ENCODE data around the gene MTHFD2.

DNA sequence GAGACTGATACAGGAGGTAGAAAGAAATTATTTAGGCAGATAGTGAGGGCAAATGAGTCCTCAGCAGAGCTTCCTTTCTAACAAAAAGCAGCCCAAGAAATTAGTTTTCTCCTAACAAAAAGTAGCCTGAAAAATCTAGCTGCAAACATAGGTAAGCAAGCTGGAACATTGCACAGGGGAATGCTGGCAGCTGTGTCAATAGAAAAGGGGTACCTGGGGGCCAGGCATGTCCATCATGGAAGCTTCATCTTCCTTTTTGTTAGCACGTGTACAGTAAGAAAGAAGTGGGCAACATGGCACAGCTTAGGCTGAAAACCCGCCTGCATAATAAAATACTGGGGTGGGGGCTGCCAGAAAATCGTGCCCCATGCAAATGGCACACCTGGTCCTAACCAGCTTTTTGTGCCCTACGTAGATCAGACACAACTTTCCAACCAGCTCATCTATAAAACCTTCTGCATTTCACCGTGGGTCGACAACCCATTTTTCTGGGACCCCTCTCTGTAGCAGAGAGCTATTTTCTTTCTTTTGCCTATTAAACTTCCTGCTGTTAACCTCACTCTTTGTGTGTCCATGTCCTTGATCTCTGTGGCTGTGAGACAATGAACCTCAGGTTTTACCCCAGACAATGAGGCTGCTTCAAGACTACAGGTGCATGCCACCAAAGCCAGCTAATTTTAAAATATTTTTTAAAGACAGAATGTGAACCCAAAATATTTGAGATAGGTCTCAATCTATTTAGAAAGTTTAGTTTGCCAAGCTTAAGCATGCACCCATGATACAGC, 6.6 kb upstream of the MTHFD2 start:
- TF ChIP-seq, protein P1, sequence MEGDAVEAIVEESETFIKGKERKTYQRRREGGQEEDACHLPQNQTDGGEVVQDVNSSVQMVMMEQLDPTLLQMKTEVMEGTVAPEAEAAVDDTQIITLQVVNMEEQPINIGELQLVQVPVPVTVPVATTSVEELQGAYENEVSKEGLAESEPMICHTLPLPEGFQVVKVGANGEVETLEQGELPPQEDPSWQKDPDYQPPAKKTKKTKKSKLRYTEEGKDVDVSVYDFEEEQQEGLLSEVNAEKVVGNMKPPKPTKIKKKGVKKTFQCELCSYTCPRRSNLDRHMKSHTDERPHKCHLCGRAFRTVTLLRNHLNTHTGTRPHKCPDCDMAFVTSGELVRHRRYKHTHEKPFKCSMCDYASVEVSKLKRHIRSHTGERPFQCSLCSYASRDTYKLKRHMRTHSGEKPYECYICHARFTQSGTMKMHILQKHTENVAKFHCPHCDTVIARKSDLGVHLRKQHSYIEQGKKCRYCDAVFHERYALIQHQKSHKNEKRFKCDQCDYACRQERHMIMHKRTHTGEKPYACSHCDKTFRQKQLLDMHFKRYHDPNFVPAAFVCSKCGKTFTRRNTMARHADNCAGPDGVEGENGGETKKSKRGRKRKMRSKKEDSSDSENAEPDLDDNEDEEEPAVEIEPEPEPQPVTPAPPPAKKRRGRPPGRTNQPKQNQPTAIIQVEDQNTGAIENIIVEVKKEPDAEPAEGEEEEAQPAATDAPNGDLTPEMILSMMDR (IDR thresholded peaks at IDR 0.05): no peak
- TF ChIP-seq POLR2A (IDR thresholded peaks at IDR 0.05): no peak
